Fibroblast of skin of back (primary cell): Measurements from ENCODE around the gene LRRC45.

ENCODE experiments used
- DNase-seq: peaks from one replicate; pipeline ENCODE4 v3.0.0-alpha.2; 2013

The LRRC45 gene

DNA sequence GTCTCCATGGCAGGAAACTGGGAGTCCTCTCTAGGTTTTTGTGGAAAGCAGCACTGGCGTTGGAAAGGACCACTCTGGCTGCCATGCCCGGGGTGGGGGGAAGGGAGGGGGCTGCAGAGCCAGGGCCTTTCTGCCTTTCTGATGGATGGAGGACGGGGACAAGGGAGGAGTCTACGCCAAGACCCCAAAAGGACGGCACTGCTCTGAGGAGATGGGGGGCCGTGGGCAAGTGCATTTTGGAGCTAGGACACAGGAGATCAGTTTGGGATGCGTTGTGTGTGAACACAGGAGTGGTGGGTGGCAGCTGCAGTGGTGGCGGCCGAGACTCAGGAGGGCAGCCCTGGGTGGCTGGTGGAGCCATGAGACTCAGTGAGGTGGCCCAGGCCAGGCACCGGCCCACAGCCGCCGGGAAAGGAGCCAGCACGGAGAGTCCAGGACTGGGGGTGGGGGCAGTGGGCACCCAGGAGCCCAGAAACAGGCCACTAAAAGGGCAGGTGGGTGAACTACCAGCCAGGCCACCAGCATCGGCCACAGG, 2.5 kb upstream of the LRRC45 start:
- DNase-seq = no peak

DNA sequence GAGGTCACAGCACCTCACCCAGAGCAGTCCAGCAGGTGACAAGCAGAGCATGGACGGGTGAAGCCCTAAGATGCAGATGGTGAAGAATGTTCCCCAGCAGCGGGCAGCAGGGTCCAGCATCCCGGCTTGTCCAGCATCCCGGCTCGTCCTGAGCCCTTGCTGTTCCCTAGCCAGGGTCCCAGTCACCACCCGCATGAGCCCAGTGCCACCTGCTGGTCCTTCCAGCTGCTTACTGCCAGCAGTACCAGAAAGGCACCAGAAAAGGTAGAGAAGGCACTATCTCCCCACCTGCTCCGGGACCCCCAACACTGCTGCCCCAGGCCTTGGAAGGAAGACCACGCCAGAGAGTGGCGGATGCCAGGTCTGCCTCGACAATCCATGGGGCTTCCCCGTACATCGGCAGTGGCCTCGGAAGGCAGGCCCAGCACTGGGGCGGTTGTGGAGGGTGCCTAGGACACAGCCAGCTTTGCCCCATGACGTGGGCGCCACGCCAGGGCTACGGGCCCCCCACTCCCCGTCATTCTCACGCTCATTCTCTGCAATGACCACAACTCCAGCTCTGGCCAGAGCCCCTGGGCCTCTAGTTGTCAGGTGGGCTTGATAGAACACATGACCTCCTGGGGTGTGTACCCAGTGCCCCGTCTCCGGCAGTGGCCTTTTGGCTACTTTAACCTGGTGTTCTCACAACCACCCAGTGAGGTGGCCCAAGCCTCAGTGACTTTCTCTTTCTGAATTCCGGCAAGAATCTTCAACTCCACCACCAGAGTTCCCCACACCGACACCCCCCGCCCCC, 1.8 kb upstream of the LRRC45 start:
- peak; percentile 62 for DNase-seq

DNA sequence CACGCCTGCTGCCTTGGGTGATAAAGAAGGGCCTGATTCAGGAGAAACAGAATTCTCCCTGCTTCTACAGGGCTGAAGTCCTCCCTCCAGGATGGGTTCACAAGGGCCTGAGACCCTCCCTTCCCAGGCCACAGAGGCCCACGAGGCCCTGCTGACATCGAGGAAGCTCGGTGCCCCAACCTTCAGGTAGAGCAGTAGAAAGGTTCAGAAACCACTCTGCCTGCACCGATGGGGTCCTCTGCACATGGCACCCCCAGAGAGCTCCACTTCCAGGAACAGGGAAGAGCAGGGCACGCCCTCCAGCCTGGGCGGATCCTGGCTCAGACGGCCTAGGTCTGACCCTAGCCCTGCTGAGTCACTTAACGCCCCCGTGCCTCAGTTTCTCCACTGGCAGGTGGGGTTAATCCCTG, 1.2 kb upstream of the LRRC45 start:
- DNase-seq = no peak

DNA sequence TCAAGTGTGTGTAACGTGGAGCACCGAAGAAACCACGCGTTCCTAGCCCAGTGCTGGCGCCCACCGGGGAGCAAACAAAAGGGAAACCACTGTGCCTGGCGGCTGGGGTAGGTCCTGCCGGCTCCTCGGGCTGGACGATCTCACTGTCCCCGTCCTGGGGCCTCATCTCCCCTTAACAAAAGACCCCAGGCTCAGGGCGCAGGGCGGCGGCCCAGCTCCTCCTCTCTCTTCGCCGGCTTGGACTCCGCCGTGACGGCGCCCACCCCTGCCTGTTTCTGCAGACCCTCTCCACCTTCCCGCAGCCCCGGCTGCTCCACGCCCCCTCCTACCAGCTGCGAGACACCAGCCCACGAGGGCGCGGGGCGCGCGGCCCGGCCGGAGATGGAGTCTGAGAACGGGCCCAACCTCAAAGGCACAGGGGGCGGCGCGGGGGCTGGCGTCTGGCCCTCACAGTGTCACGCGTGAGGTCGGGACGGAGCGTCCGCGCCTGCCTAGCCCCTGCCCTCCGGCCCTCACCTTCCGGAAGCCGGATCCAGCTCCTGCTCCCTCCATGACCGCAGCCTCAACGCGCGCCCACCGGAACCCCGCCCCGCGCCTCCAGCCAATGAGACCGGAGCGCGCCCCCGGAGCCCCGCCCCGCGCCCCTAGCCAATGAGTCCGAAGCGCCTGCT, 660 bp upstream of the LRRC45 start, which contains the start of gene CENPX:
CENPX (minus strand) TSS at position 569 of the 671 bp plus-strand sequence; CDS start at position 552, 17 bp downstream.
- DNase-seq = no peak

DNA sequence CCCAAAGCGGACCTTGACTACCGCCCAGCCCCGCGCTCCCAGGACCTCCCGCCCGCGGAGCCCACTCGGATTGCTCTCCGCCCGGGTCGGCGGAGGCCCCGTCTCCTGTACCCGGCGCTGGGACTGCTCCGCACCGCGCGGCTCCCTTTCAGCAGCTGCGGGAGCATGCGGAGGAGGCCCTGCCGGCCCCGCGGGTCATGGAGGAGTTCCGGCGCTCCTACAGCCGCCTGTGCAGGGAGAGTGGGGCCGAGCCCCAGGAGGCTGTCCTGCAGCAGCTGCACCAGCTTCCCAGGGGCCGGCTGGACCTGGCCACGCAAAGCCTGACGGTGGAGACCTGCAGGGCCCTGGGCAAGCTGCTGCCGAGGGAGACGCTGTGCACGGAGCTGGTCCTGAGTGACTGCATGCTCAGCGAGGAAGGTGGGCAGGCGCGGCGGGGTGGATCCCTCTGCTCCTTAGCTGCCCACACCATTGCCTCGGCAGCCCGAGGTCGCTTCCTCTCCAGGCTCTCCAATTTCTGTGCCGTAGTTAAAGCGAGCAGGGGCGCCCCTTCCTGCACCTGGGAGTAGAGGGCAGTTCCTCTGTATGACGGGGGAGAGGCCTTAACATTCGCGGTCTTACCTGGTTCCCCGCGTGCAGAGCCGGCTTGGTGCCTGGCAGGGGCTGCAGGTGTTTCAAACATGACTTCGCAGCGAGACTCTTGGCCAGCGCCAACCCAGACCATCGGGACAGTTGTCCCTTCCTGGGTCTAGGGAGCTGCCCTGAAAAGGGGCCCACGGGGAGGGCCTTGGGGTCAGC, 539 bp downstream of the LRRC45 start:
- no peak for DNase-seq

DNA sequence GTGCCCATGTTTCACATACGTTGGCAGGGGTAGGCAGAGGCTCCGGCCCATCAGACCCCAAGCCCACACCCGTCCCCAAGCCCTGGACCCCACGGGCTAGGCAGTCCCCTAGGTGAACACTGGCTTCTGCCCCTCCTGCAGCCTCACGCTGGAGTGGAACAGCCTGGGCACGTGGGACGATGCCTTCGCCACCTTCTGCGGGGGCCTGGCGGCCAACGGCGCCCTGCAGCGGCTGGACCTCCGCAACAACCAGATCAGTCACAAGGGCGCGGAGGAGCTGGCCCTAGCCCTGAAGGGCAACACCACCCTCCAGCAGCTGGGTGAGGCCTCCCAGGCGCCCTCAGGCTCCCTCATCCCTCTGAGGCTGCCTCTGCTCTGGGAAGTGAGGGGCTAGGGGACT, 1.8 kb downstream of the LRRC45 start:
- no peak for DNase-seq

DNA sequence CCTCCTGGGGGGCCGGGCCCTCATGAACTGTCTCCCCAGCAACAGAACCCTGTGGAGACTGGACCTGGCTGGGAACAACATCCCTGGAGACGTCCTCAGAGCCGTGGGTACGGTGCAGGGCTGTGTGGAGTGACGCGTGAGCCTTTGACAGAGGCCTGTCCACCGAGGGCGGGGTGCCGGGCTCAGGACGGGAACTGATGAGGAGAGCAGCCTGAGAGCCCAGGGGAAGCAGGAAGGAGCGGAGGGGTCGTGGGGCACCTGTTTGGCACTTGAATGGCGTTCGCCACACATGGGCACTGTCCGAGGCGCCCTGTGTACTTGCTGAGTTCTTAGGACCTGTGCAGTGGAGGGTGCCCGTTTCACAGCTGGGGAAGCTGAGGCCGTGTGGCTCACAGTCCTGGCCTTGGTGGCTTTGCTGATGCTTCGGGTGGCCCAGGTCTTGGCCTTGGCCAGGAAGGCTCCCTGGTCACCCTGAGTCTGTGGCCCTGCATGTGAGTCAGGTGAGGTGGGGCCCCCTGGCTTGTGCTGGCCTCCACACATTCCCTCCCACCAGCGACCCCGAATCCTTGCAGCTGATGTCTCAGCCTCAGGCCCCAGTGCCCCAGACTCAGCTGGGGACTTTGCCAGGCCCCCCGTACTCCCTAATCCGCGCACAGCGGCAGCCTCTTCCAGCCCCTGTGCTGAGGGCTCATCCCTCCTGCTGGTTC, 2.4 kb downstream of the LRRC45 start:
- no peak for DNase-seq

DNA sequence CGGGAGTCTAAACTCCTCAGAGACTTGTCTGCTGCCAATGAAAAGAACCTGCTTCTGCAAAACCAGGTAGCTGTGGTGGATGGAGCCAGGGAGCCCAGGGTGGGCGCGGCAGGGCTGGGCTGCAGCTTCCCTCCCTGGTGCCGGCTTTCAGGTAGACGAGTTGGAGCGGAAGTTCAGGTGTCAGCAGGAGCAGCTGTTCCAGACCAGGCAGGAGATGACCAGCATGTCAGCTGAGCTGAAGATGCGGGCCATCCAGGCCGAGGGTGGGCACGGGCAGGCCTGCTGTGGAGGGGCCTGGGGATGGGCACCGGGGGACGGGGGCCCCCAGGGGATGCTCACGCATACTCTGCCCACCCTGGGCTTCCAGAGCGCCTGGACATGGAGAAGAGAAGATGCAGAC, 5.1 kb downstream of the LRRC45 start:
- DNase-seq = no peak

DNA sequence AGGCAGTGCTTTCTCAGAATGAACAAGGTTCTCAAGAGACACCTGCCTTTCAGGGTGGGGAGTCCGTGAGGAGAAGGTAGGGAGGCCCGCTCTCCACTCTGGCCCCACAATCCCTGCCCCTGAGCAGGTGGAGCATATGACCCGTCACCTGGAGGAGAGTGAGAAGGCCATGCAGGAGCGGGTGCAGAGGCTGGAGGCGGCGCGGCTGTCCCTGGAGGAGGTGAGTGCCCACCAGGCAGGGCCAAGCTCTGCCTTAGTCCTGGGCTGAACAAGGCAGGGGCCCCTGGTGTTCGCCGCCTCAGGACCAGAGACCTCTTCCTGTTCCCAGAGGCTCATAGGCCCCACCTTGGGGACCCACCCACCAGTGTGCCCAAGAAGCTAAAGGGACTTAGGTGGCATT, 5.9 kb downstream of the LRRC45 start:
- DNase-seq = no peak

DNA sequence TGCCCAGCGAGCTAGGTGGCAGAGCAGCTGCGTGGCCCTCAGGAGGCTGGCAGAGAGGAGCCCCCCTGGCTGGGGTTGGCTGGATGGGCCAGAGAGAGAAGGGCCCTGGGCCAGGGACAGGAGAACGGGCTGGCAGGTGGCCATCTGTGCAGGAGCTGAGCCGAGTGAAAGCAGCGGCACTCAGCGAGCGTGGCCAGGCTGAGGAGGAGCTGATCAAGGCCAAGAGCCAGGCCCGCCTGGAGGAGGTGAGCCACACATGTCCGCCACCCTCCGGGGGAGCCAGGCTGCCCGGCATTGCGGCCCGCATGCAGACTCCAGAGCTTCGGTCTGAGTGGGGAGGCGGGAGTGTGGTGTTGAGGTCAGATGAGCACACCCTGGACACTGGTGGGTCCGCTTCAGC, 6.3 kb downstream of the LRRC45 start:
- DNase-seq = no peak

DNA sequence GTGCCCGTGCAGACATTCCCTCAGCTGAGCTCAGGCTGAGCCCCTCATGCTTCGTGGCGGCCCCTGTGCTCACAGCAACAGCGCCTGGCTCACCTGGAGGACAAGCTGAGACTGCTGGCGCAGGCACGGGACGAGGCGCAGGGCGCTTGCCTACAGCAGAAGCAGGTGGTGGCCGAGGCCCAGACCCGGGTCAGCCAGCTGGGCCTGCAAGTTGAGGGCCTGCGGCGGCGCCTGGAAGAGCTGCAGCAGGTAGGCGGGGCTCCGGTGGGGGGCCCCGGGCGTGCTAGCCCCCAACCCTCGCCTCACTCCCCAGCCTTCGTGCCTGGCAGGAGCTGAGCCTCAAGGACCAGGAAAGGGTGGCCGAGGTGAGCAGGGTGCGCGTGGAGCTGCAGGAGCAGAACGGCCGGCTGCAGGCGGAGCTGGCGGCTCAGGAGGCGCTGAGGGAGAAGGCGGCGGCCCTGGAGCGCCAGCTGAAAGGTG, 6.9 kb downstream of the LRRC45 start:
- no peak for DNase-seq

DNA sequence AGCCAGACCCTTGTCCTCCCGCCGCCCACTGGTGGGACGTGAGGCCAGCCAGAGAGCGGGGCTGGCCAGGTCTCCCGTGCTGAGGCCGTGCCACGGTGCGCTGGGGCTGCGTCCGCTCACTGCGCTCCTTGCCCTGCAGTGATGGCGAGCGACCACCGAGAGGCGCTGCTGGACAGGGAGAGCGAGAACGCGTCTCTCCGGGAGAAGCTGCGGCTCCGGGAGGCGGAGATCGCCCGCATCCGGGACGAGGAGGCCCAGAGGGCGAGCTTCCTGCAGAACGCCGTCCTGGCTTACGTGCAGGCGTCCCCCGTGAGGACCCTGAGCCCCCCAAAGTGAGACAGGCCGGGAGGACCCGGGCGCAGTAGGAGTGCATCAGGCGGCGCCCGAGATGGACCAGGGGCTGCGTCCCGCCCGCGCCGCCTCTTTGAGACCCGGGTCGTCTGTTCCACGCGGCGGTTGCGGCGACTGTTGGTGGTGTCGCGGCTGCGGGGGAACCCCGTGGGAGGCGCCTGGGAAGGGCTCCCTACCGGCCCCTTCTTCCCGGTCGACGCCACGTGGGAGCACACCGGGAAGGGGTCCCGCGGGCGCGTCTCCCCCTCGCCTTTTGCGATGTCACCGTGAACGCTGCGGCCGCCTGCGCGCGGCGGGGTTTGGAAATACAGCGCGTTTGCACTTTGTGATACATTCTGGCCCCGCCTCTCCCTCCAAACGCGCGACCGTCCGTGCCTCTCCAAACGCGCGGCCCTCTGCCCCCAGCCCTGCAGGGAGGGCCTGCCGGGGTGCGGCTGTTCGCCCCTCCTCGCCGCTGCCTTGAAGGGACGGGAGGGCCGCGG, 7.6 kb downstream of the LRRC45 start:
- DNase-seq = peak; percentile 76

DNA sequence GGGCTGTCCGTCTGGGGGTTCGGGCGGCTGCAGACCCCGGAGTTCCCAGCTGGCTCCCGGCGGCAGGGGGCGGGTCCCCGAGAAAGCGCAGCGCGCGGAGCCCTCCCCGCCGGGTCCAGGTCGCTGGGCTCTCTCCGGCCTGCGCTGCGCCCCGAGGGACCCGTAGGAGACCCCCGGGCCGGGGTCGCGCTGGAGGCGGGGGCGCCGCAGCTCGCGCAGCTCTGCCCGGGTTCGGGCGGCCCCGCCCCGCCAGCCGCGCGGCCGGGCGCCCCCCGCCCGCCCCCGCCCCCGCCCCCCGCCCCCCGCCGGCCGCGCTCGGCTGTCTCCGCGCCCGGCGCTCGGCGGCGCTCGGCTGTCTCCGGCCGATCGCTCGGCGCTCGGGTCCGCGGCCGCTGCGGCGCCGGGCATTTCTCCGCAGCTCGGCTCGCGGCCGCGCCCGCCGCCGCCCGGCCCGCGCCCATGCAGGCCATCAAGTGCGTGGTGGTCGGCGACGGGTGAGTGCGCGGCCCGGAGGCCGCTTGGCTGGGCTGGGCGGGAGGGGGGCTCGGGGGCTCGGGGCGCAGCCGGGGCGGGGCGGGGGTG, 8.3 kb downstream of the LRRC45 start, which contains the start of gene RAC3:
RAC3 (plus strand) TSS at position 376 of the 582 bp plus-strand sequence; CDS start at position 460, 84 bp downstream.
- peak; percentile 16 for DNase-seq

DNA sequence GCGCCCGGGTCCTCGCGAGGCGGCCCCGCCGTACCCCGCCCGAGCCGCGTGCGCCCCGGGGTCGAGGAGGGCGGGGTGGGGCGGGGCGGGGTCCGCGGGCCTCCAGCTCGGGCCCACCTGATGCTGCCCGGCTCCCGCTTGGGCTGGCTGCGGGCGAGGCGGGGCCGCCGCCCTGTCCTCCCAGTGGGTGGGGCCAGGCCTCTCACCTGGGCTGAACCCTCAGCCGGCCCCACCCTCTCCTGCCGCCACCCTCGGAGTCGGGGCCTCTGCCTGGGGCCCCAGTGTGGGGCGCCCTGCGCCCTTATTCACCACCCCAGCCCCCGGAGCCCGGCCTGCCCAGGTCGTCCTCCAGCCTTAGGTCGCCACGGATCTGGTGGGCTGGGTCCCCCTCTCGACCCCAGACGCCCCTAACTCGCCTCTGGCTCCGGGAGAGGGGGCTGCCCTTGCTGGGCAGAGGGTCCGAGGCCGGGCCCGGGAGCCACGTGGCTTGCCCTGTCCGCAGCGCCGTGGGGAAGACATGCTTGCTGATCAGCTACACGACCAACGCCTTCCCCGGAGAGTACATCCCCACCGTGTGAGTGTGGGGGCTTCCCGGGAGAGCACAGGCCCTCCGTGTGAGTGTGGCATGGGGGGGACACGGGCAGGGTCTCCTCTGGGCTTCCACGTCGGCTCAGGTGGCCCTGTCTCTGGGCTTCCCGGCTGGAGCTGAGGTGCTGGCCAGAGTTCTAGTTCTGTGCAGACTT, 9.0 kb downstream of the LRRC45 start:
- no peak for DNase-seq

DNA sequence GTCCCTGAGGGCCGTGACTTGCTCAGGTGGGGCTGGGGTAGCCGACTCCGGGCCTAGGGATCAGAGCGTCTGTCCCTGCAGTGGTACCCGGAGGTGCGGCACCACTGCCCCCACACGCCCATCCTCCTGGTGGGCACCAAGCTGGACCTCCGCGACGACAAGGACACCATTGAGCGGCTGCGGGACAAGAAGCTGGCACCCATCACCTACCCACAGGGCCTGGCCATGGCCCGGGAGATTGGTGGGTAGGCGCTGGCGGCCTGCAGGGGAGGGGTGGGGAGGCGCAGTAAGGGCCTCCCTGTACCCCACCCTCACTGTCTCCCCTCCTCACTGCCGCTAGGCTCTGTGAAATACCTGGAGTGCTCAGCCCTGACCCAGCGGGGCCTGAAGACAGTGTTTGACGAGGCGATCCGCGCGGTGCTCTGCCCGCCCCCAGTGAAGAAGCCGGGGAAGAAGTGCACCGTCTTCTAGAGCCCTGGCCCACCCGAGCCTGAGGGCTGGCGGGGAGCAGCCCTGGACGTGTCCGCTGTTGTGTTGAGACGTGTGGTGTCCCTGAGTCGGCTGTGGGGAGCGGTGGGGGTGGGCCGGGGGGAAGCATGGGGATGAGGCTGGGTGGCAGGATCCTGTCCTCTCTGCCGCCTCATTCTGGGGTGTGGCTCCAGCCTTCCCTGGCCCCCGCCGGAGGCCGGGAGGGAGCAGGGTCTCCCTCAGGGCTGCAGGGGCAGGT, 10.4 kb downstream of the LRRC45 start:
- no peak for DNase-seq

DNA sequence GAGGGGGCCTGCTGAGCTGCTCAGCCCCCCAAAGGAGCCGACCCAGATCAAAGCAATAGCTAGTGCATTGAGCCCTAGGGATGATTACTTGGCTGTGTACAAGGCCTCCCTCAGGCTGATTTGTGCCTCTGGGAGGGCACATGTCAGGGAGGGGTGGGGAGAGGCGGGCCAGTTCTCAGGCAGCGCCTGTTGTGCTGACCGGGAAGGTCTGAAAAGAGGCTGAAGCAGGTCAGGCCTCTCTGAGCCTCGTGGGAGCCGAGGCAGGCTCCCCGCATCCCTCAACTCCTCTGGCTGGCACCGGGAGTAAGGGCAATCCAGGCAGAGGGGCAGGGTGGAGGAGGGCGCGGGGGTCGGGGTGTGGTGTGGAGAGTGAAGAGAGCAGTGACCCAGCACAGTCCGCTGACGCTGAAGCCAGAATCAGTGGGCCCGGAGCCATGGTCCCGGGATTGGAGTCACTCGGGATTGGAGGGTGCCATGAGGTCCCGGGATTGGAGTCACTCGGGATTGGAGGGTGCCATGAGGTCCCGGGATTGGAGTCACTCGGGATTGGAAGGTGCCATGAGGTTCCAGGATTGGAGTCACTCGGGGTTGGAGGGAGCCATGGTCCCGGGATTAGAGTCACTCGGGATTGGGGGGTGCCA, 11.4 kb downstream of the LRRC45 start:
- DNase-seq = no peak

DNA sequence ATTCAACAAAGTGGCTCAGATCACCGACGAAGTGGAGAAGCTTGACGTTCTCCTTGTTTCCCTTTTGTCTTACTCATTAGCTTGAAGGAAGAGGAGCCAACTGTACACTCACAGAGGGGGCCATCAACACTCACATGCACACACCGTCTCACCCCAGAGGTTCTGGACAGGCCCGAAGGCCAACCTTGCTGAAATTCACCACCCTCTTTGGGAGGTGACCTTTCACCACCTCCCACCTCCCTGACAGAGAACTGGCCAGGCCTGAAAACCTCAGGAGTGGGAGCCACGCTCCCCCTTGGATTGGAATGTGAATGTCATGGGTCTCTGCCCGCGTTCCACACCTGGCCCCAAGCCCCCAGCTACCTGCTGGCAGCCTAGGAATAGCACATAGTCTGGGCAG, 12.4 kb downstream of the LRRC45 start:
- no peak for DNase-seq

DNA sequence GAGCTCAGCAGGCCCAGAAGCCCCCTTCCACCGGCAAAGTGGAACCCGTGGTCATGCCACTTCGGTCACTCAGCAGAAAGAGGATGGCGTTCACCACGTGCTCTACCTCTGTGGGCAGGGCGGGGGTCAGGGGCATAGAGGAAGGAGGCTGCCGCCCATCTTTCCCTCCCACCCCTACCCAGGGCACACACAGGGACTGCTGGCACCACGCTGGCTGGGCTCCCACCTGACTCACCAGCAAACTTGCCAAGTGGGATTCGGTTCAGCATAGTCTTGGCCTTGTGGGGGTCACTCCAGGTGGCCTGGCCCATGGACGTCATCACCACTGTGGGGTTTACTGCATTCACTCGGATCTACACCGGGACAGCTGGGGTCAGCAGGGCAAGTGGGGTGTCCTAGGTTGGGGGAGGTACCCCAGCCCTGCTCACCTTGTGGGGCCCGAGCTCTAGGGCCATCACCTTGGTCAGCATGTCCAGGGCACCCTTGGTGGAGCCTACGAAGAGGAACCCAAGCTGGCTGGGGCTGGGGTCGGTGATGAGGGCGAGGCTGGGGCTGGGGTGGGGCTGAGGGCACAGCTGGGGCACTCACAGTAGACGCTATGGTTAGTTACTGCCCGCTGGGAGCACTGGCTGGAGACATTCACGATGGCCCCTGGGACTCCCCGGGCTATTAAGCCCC, 13.0 kb downstream of the LRRC45 start:
- DNase-seq = no peak
